Peyer's patch (tissue), 4 donors: ENCODE data around the gene NPVF. TPM values are rescaled to one million over a fixed set of nuclear protein-coding genes. Genes with fewer than 3 reads are reported as not detected.

Experiments used
- DNase-seq, 3 donors: peaks; one replicate each; pipeline ENCODE4 v3.0.0-alpha.2; 2017 to 2019
- H3K27ac ChIP-seq, 4 donors: fragments of 200-600 bp; sonication (generic); one replicate each; pipeline ENCODE4 v1.5.1; 2016 to 2019
- H3K27me3 ChIP-seq, 2 donors: fragments of 200-600 bp; sonication (generic); one replicate each; pipeline ENCODE4 v1.5.1; 2019
- H3K36me3 ChIP-seq, 3 donors: fragments of 200-600 bp; sonication (generic); one replicate each; pipeline ENCODE4 v1.5.1; 2016 to 2019
- H3K4me1 ChIP-seq, 4 donors: fragments of 200-600 bp; sonication (generic); one replicate each; pipeline ENCODE4 v1.5.1; 2016 to 2019
- H3K4me3 ChIP-seq, 4 donors: fragments of 200-600 bp; sonication (generic); 1 replicate in 3 of 4; 2 replicates in 1 of 4; pipeline ENCODE4 v1.5.1; 2016 to 2019; ENCODE audit warnings: mild to moderate bottlenecking in 1 of 4
- H3K9me3 ChIP-seq, 4 donors: fragments of 200-600 bp; sonication (generic); one replicate each; pipeline ENCODE4 v1.5.1; 2016 to 2019; ENCODE audit warnings: mild to moderate bottlenecking in 1 of 4
- POLR2A ChIP-seq, 2 donors: fragments of 450-650 bp; IDR thresholded peaks; one replicate each; pipeline ENCODE4 v1.5.1; 2017; ENCODE audit warnings: antibody characterized with exemption in 2 of 2, mild to moderate bottlenecking in 2 of 2, moderate library complexity in 2 of 2
- total RNA-seq, 4 donors: library from RNA; depleted of rRNA; stranded (reverse); fragments of >200 nt; gene quantifications; one replicate each; pipeline ENCODE4 v1.1.0, GENCODE V29; 2016
- TF ChIP-seq, protein P1 (sequence below), 6 experiments: fragments of 450-650 bp in 4 of 6; fragments of 200-600 bp in 2 of 6; sonication (generic) in 1 of 6; IDR thresholded peaks; one replicate each; pipeline ENCODE4 v1.5.1; 2017 to 2019; ENCODE audit warnings: antibody characterized with exemption in 6 of 6, mild to moderate bottlenecking in 3 of 6, moderate library complexity in 1 of 6

NPVF gene
- total RNA-seq, 4 donors from 2014 or later: not detected

GRCh38 chr7:25194036-25194435 is 34.2 kb downstream of the NPVF start:
- Histone ChIP-seq H3K27me3 (no peaks in the 10 kb centered on the region), H3K27ac (no peak overlapping the region), H3K4me3 (no peak overlapping the region), H3K36me3 (no peaks in the 10 kb centered on the region), H3K9me3 (peaks cover 0 to 5% (median 0%) of the 10 kb centered on the region in 4 donors), H3K4me1 (peaks cover 0 to 5% (median 0%) of the 10 kb centered on the region in 4 donors)
- TF ChIP-seq, protein P1, sequence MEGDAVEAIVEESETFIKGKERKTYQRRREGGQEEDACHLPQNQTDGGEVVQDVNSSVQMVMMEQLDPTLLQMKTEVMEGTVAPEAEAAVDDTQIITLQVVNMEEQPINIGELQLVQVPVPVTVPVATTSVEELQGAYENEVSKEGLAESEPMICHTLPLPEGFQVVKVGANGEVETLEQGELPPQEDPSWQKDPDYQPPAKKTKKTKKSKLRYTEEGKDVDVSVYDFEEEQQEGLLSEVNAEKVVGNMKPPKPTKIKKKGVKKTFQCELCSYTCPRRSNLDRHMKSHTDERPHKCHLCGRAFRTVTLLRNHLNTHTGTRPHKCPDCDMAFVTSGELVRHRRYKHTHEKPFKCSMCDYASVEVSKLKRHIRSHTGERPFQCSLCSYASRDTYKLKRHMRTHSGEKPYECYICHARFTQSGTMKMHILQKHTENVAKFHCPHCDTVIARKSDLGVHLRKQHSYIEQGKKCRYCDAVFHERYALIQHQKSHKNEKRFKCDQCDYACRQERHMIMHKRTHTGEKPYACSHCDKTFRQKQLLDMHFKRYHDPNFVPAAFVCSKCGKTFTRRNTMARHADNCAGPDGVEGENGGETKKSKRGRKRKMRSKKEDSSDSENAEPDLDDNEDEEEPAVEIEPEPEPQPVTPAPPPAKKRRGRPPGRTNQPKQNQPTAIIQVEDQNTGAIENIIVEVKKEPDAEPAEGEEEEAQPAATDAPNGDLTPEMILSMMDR (IDR thresholded peaks at IDR 0.05): no peak
- TF ChIP-seq POLR2A (IDR thresholded peaks at IDR 0.05): no peak
- DNase-seq: no peak

GRCh38 chr7:25192043-25192442 is 36.2 kb downstream of the NPVF start:
- Histone ChIP-seq H3K36me3 (no peaks in the 10 kb centered on the region), H3K4me1 (peaks cover 0 to 5% (median 0%) of the 10 kb centered on the region in 4 donors), H3K27ac (no peak overlapping the region), H3K4me3 (no peak overlapping the region), H3K9me3 (peaks cover 0 to 5% (median 0%) of the 10 kb centered on the region in 4 donors), H3K27me3 (no peaks in the 10 kb centered on the region)
- TF ChIP-seq, protein P1 (IDR thresholded peaks at IDR 0.05): no peak
- no peak for TF ChIP-seq POLR2A (IDR thresholded peaks at IDR 0.05)
- no peak for DNase-seq

DNA sequence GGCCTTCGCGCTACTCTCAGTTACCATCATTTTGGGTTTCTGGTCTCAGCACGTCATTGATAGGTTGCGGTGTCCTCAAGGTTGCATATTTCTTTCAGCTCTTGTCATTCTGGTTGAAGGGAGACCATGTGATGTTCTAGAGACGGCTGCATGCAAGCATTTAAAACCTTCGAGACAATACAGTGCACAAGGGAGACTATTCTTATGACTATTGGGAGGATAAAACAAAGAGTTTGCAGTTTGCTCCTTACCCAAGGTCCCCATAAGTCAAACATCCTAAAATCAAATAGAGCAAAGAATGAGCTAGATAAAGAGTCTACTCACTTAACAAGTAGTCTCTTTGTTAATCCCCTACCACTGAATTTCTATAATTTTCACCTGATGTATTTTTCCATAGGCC is 39.1 kb downstream of the NPVF start:
- no peak overlapping the region for H3K4me3 ChIP-seq
- H3K27me3 ChIP-seq: no peaks in the 10 kb centered on the region
- no peak overlapping the region for H3K27ac ChIP-seq
- DNase-seq: no peak
- no peaks in the 10 kb centered on the region for H3K9me3 ChIP-seq
- H3K36me3 ChIP-seq: no peaks in the 10 kb centered on the region
- no peaks in the 10 kb centered on the region for H3K4me1 ChIP-seq
- no peak for TF ChIP-seq POLR2A (IDR thresholded peaks at IDR 0.05)
- TF ChIP-seq, protein P1 (IDR thresholded peaks at IDR 0.05): no peak

DNA sequence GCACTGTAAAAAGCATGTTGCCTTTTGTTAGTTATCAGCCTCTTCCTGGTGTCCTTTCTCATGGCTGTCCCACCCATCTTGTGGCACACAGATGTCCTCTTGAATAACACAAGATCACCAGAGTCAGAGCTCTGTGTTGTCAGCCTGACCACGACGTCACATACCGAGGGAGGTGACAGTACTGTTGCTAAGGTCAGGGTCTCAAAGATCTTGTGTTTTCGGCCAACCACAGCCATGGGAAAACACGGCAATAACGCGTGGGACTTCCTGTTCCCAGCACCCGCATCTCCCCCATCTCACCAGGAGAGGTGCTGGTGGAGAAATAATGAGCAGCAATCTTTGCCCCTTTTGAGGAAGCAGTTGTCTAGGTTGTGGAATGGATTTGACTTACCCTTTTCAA is 40.4 kb downstream of the NPVF start:
- Histone ChIP-seq H3K27me3 (no peaks in the 10 kb centered on the region), H3K4me3 (no peak overlapping the region), H3K27ac (no peak overlapping the region), H3K9me3 (no peaks in the 10 kb centered on the region), H3K4me1 (no peaks in the 10 kb centered on the region), H3K36me3 (no peaks in the 10 kb centered on the region)
- no peak for DNase-seq
- TF ChIP-seq, protein P1 (IDR thresholded peaks at IDR 0.05): no peak
- TF ChIP-seq POLR2A (IDR thresholded peaks at IDR 0.05): no peak

GRCh38 chr7:25186436-25186835 is 41.9 kb downstream of the NPVF start:
- Histone ChIP-seq H3K9me3 (no peaks in the 10 kb centered on the region), H3K27ac (no peak overlapping the region), H3K4me1 (no peaks in the 10 kb centered on the region), H3K36me3 (no peaks in the 10 kb centered on the region), H3K4me3 (no peak overlapping the region), H3K27me3 (no peaks in the 10 kb centered on the region)
- TF ChIP-seq, protein P1 (IDR thresholded peaks at IDR 0.05): no peak
- no peak for TF ChIP-seq POLR2A (IDR thresholded peaks at IDR 0.05)
- DNase-seq: no peak

DNA sequence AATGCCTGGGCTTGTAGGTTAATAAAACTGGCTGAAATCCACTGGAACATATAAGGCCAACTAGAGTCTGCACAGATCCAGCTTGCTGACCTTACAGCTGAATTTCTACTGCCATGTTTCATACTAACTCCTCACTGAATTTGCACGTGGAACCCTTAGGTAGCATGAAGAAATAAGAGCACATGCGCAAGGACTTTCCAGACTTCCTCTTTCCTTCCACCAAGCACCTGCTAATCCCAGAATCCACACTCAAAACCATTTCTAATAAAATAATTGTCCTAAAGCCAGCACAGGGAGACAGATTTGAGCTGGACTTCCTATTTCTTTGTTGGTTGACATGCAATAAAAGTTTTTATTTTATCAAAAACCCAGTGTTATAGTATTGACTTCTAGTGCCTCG is 46.8 kb downstream of the NPVF start:
- no peaks in the 10 kb centered on the region for H3K9me3 ChIP-seq
- no peak for DNase-seq
- no peaks in the 10 kb centered on the region for H3K36me3 ChIP-seq
- H3K4me3 ChIP-seq: no peak overlapping the region
- no peak overlapping the region for H3K27ac ChIP-seq
- TF ChIP-seq, protein P1 (IDR thresholded peaks at IDR 0.05): no peak
- TF ChIP-seq POLR2A (IDR thresholded peaks at IDR 0.05): no peak
- H3K4me1 ChIP-seq: peaks cover 0 to 9% (median 0%) of the 10 kb centered on the region in 4 donors
- H3K27me3 ChIP-seq: no peaks in the 10 kb centered on the region
